ENCODE data around the gene AKAP6. TPM values are rescaled to one million over a fixed set of nuclear protein-coding genes. Genes with fewer than 3 reads are reported as not detected.
A peak's percentile ranks its signal among the peaks of the same experiment; 100 is the strongest.

The AKAP6 gene
- total RNA-seq, 2 experiments from 2014 or later = 2.0 to 2.4 TPM

- no peaks in the 10 kb centered on the region for H3K36me3 Mint-ChIP-seq (ENCODE audit: low read depth)
- no peaks in the 10 kb centered on the region for H3K9me3 Mint-ChIP-seq
- CTCF ChIA-PET = no interaction called here
- no peaks in the 10 kb centered on the region for H3K27me3 Mint-ChIP-seq (ENCODE audit: low read depth)
- H3K4me3 Mint-ChIP-seq = no peak overlapping the region
- H3K4me1 Mint-ChIP-seq (ENCODE audit: low read depth) = peaks cover 4% of the 10 kb centered on the region
- intact Hi-C loops (cut with micrococcal nuclease) = no loop called here
- no peak for DNase-seq
- no peak overlapping the region for H3K27ac Mint-ChIP-seq
Measured at GRCh38 chr14:32697704-32698103, 368.6 kb downstream of the AKAP6 start.

GRCh38 chr14:32698831-32699230, 369.7 kb downstream of the AKAP6 start:
- intact Hi-C loops (cut with micrococcal nuclease) = no loop called here
- Mint-ChIP-seq H3K36me3 (ENCODE audit: low read depth) (no peaks in the 10 kb centered on the region), H3K27me3 (ENCODE audit: low read depth) (no peaks in the 10 kb centered on the region), H3K9me3 (no peaks in the 10 kb centered on the region), H3K27ac (no peak overlapping the region), H3K4me3 (no peak overlapping the region), H3K4me1 (ENCODE audit: low read depth) (peaks cover 8% of the 10 kb centered on the region)
- CTCF ChIA-PET = no interaction called here
- DNase-seq = no peak

GRCh38 chr14:32701475-32701874, 372.4 kb downstream of the AKAP6 start:
- CTCF ChIA-PET = interaction anchor here (0.6 to 1.2 kb wide), 2 partner anchors 10 to 293 kb away, joined by 4 to 5 read pairs; no protein-coding TSS in a partner anchor
- no peaks in the 10 kb centered on the region for H3K9me3 Mint-ChIP-seq
- no peak overlapping the region for H3K4me3 Mint-ChIP-seq
- no peak for DNase-seq
- no peaks in the 10 kb centered on the region for H3K36me3 Mint-ChIP-seq (ENCODE audit: low read depth)
- no peak overlapping the region for H3K27ac Mint-ChIP-seq
- peaks cover 8% of the 10 kb centered on the region for H3K4me1 Mint-ChIP-seq (ENCODE audit: low read depth)
- intact Hi-C loops (cut with micrococcal nuclease) = loop anchor here (5.0 kb wide), 1 partner anchor 124 kb away; no protein-coding TSS in a partner anchor
- no peaks in the 10 kb centered on the region for H3K27me3 Mint-ChIP-seq (ENCODE audit: low read depth)

GRCh38 chr14:32702088-32702487, 373.0 kb downstream of the AKAP6 start:
- CTCF ChIA-PET = interaction anchor here (0.6 to 1.2 kb wide), 2 partner anchors 9 to 292 kb away, joined by 4 to 5 read pairs; no protein-coding TSS in a partner anchor
- intact Hi-C loops (cut with micrococcal nuclease) = loop anchor here (5.0 kb wide), 1 partner anchor 125 kb away; no protein-coding TSS in a partner anchor
- Mint-ChIP-seq H3K4me1 (ENCODE audit: low read depth) (peaks cover 8% of the 10 kb centered on the region), H3K4me3 (no peak overlapping the region), H3K27me3 (ENCODE audit: low read depth) (no peaks in the 10 kb centered on the region), H3K9me3 (no peaks in the 10 kb centered on the region), H3K27ac (no peak overlapping the region), H3K36me3 (ENCODE audit: low read depth) (no peaks in the 10 kb centered on the region)
- DNase-seq = no peak

GRCh38 chr14:32702562-32702961, 373.5 kb downstream of the AKAP6 start:
- Mint-ChIP-seq H3K4me1 (ENCODE audit: low read depth) (peaks cover 8% of the 10 kb centered on the region), H3K27me3 (ENCODE audit: low read depth) (no peaks in the 10 kb centered on the region), H3K27ac (peak overlapping the region; percentile 77), H3K9me3 (no peaks in the 10 kb centered on the region), H3K36me3 (ENCODE audit: low read depth) (no peaks in the 10 kb centered on the region), H3K4me3 (no peak overlapping the region)
- DNase-seq = peak; percentile 59
- intact Hi-C loops (cut with micrococcal nuclease) = loop anchor here (5.0 kb wide), 1 partner anchor 125 kb away; no protein-coding TSS in a partner anchor
- CTCF ChIA-PET = interaction anchor here (1.2 kb wide), 1 partner anchor 9 kb away, joined by 4 read pairs; no protein-coding TSS in a partner anchor

- Mint-ChIP-seq H3K36me3 (ENCODE audit: low read depth) (no peaks in the 10 kb centered on the region), H3K27ac (peak overlapping the region; percentile 9), H3K9me3 (no peaks in the 10 kb centered on the region), H3K27me3 (ENCODE audit: low read depth) (no peaks in the 10 kb centered on the region), H3K4me3 (no peak overlapping the region), H3K4me1 (ENCODE audit: low read depth) (peaks cover 8% of the 10 kb centered on the region)
- intact Hi-C loops (cut with micrococcal nuclease) = loop anchor here (5.0 kb wide), 1 partner anchor 126 kb away; no protein-coding TSS in a partner anchor
- DNase-seq = no peak
- CTCF ChIA-PET = no interaction called here
Measured at GRCh38 chr14:32703183-32703621, 374.1 kb downstream of the AKAP6 start.

- no peak overlapping the region for H3K4me3 Mint-ChIP-seq
- CTCF ChIA-PET = no interaction called here
- DNase-seq = no peak
- H3K27me3 Mint-ChIP-seq (ENCODE audit: low read depth) = no peaks in the 10 kb centered on the region
- no peaks in the 10 kb centered on the region for H3K36me3 Mint-ChIP-seq (ENCODE audit: low read depth)
- H3K4me1 Mint-ChIP-seq (ENCODE audit: low read depth) = peaks cover 6% of the 10 kb centered on the region
- no peak overlapping the region for H3K27ac Mint-ChIP-seq
- H3K9me3 Mint-ChIP-seq = no peaks in the 10 kb centered on the region
- intact Hi-C loops (cut with micrococcal nuclease) = no loop called here
Measured at GRCh38 chr14:32706721-32707519, 377.8 kb downstream of the AKAP6 start.

- intact Hi-C loops (cut with micrococcal nuclease) = no loop called here
- CTCF ChIA-PET = no interaction called here
- no peak for DNase-seq
- no peak overlapping the region for H3K27ac Mint-ChIP-seq
- H3K27me3 Mint-ChIP-seq (ENCODE audit: low read depth) = no peaks in the 10 kb centered on the region
- no peaks in the 10 kb centered on the region for H3K9me3 Mint-ChIP-seq
- no peak overlapping the region for H3K4me3 Mint-ChIP-seq
- peaks cover 2% of the 10 kb centered on the region for H3K4me1 Mint-ChIP-seq (ENCODE audit: low read depth)
- H3K36me3 Mint-ChIP-seq (ENCODE audit: low read depth) = no peaks in the 10 kb centered on the region
Measured at GRCh38 chr14:32707742-32708500, 378.8 kb downstream of the AKAP6 start.

- Mint-ChIP-seq H3K9me3 (no peaks in the 10 kb centered on the region), H3K4me3 (no peak overlapping the region), H3K4me1 (ENCODE audit: low read depth) (no peaks in the 10 kb centered on the region), H3K36me3 (ENCODE audit: low read depth) (no peaks in the 10 kb centered on the region), H3K27ac (no peak overlapping the region), H3K27me3 (ENCODE audit: low read depth) (no peaks in the 10 kb centered on the region)
- CTCF ChIA-PET = interaction anchor here (0.6 to 0.7 kb wide), 2 partner anchors 50 to 1084 kb away, joined by 3 to 5 read pairs; no protein-coding TSS in a partner anchor
- intact Hi-C loops (cut with micrococcal nuclease) = no loop called here
- DNase-seq = no peak
Measured at GRCh38 chr14:32709027-32709426, 379.9 kb downstream of the AKAP6 start.

- CTCF ChIA-PET = interaction anchor here (0.7 kb wide), 1 partner anchor 1080 kb away, joined by 3 read pairs; no protein-coding TSS in a partner anchor
- intact Hi-C loops (cut with micrococcal nuclease) = loop anchor here (5.0 to 10.0 kb wide), 3 partner anchors 227 to 1515 kb away; partner anchors contain the start of gene NPAS3
- no peak overlapping the region for H3K4me3 Mint-ChIP-seq
- no peaks in the 10 kb centered on the region for H3K9me3 Mint-ChIP-seq
- no peaks in the 10 kb centered on the region for H3K27me3 Mint-ChIP-seq (ENCODE audit: low read depth)
- DNase-seq = no peak
- H3K27ac Mint-ChIP-seq = no peak overlapping the region
- peaks cover 2% of the 10 kb centered on the region for H3K4me1 Mint-ChIP-seq (ENCODE audit: low read depth)
- H3K36me3 Mint-ChIP-seq (ENCODE audit: low read depth) = no peaks in the 10 kb centered on the region
Measured at GRCh38 chr14:32710231-32710671, 381.2 kb downstream of the AKAP6 start.

GRCh38 chr14:32710731-32711680, 381.9 kb downstream of the AKAP6 start:
- intact Hi-C loops (cut with micrococcal nuclease) = loop anchor here (1.0 to 10.0 kb wide), 4 partner anchors 226 to 1514 kb away; partner anchors contain the start of gene NPAS3

More at GRCh38 chr14:32710731-32711680, 381.9 kb downstream of the AKAP6 start:
- no peak overlapping the region for H3K27ac Mint-ChIP-seq
- H3K36me3 Mint-ChIP-seq (ENCODE audit: low read depth) = no peaks in the 10 kb centered on the region
- H3K4me1 Mint-ChIP-seq (ENCODE audit: low read depth) = peaks cover 2% of the 10 kb centered on the region
- peak; percentile 32 for DNase-seq
- no peak overlapping the region for H3K4me3 Mint-ChIP-seq
- CTCF ChIA-PET = interaction anchor here (0.5 to 1.1 kb wide), 6 partner anchors 9 to 1082 kb away, joined by 3 to 7 read pairs (median 4); no protein-coding TSS in a partner anchor
- no peaks in the 10 kb centered on the region for H3K27me3 Mint-ChIP-seq (ENCODE audit: low read depth)
- no peaks in the 10 kb centered on the region for H3K9me3 Mint-ChIP-seq
